PC-9 (cell line): ENCODE data around the gene NAPB.

Experiments used
- EZH2 ChIP-seq: fragments of 200-600 bp; sonication (generic); IDR thresholded peaks from 2 replicates; pipeline ENCODE4 v1.8.0; 2017; ENCODE audit warnings: antibody characterized with exemption, low read depth
- TF ChIP-seq, protein P1 (sequence below): fragments of 200-600 bp; sonication (generic); conservative IDR thresholded peaks from 2 replicates; pipeline ENCODE4 v1.6.1; 2017; ENCODE audit warnings: mixed run types, antibody characterized with exemption, mild to moderate bottlenecking, moderate library complexity

DNA sequence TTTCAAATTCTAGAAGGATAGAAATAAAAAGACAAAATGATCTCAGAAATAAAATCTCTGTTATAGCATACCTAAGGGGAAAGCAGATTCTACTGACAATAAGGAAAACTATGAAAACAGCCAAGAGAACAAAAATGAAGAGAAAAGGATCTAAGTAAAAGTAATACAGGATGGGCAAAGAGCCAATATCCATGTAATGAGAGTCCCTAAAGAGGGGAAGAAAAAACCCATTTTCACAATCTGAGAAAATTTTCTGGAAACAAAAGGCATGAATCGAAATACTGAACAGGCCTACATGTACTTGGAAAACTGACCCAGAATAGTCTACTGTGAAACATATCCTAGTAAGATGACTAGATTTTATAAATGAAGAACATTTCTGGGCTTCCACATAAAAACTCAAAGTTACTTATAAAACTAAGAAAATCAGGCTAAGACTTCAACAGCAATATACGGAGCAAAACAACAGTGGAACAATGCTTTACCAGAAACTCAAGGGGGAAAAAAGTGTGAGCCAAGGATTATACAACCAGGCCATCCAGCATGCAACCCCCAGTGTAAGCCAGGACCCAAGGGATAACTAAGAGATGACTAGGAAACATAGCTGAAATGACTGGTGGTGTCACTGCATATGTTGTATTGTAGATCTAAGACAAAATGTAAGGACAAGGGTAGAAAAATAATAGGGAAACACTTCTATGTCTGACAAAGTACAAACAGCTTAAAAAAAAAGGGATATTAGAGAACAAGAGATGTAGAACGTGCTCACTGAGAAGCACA is 10.2 kb downstream of the NAPB start:
- TF ChIP-seq, protein P1, sequence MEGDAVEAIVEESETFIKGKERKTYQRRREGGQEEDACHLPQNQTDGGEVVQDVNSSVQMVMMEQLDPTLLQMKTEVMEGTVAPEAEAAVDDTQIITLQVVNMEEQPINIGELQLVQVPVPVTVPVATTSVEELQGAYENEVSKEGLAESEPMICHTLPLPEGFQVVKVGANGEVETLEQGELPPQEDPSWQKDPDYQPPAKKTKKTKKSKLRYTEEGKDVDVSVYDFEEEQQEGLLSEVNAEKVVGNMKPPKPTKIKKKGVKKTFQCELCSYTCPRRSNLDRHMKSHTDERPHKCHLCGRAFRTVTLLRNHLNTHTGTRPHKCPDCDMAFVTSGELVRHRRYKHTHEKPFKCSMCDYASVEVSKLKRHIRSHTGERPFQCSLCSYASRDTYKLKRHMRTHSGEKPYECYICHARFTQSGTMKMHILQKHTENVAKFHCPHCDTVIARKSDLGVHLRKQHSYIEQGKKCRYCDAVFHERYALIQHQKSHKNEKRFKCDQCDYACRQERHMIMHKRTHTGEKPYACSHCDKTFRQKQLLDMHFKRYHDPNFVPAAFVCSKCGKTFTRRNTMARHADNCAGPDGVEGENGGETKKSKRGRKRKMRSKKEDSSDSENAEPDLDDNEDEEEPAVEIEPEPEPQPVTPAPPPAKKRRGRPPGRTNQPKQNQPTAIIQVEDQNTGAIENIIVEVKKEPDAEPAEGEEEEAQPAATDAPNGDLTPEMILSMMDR: no peak
- TF ChIP-seq EZH2: no peak
